Measurements from ENCODE around the gene IGF1R. TPM values are rescaled to one million over a fixed set of nuclear protein-coding genes. Genes with fewer than 3 reads are reported as not detected.

Gene IGF1R
- total and polyA plus RNA-seq, 2 experiments from 2014 or later = 10.8 to 42.9 TPM

- peak; percentile 59 for DNase-seq (ENCODE audit: low spot score)
- 41% methylated on average over 9 of the region's 9 CpGs for WGBS (ENCODE audit: low lambda C conversion rate, missing lambda C conversion rate)
- H3K4me3 ChIP-seq = no peak overlapping the region
- H3K27ac ChIP-seq = peak overlapping the region; percentile 73
- peaks cover 40% of the 10 kb centered on the region for H3K4me1 ChIP-seq (ENCODE audit: insufficient read depth)
- H3K27me3 ChIP-seq = no peaks in the 10 kb centered on the region
- no peaks in the 10 kb centered on the region for H3K9me3 ChIP-seq (ENCODE audit: low read depth)
- no peaks in the 10 kb centered on the region for H3K9me2 ChIP-seq (replicated peaks; ENCODE audit: insufficient read depth)
- no peaks in the 10 kb centered on the region for H3K36me3 ChIP-seq (replicated peaks; ENCODE audit: insufficient read depth, low read depth)
- H3K4me2 ChIP-seq = peak overlapping the region; percentile 56
- no peak overlapping the region for H2AFZ ChIP-seq
- TF ChIP-seq EZH2 (IDR thresholded peaks at IDR 0.05; ENCODE audit: borderline replicate concordance) (no peak), EZH2phosphoT487 (IDR thresholded peaks at IDR 0.05; ENCODE audit: low read depth, severe bottlenecking, unreplicated experiment) (no peak), CTCF (IDR thresholded peaks at IDR 0.05; ENCODE audit: poor library complexity) (no peak)
- H3K79me2 ChIP-seq = peaks cover 74% of the 10 kb centered on the region
- H4K20me1 ChIP-seq (ENCODE audit: insufficient read depth, poor library complexity, severe bottlenecking) = no peaks in the 10 kb centered on the region
These were observed 137.7 kb downstream of the IGF1R start for GRCh38 chr15:98785807-98786621.

GRCh38 chr15:98786717-98787116 is 138.4 kb downstream of the IGF1R start:
- Histone ChIP-seq H3K79me2 (peaks cover 74% of the 10 kb centered on the region), H3K27ac (peak overlapping the region; percentile 73), H3K27me3 (no peaks in the 10 kb centered on the region), H3K4me3 (no peak overlapping the region), H2AFZ (no peak overlapping the region), H3K36me3 (replicated peaks; ENCODE audit: insufficient read depth, low read depth) (no peaks in the 10 kb centered on the region), H4K20me1 (ENCODE audit: insufficient read depth, poor library complexity, severe bottlenecking) (no peaks in the 10 kb centered on the region), H3K4me2 (peak overlapping the region; percentile 56), H3K4me1 (ENCODE audit: insufficient read depth) (peaks cover 45% of the 10 kb centered on the region), H3K9me2 (replicated peaks; ENCODE audit: insufficient read depth) (no peaks in the 10 kb centered on the region), H3K9me3 (ENCODE audit: low read depth) (no peaks in the 10 kb centered on the region)
- DNase-seq (ENCODE audit: low spot score) = no peak
- WGBS (ENCODE audit: low lambda C conversion rate, missing lambda C conversion rate) = 92% methylated on average over 9 of the region's 9 CpGs
- TF ChIP-seq CTCF (IDR thresholded peaks at IDR 0.05; ENCODE audit: poor library complexity) = no peak
- TF ChIP-seq EZH2 (IDR thresholded peaks at IDR 0.05; ENCODE audit: borderline replicate concordance) = no peak
- no peak for TF ChIP-seq EZH2phosphoT487 (IDR thresholded peaks at IDR 0.05; ENCODE audit: low read depth, severe bottlenecking, unreplicated experiment)

- 91% methylated on average over 2 of the region's 2 CpGs for WGBS (ENCODE audit: low lambda C conversion rate, missing lambda C conversion rate)
These were observed 138.9 kb downstream of the IGF1R start for GRCh38 chr15:98787194-98787593.

More at GRCh38 chr15:98787194-98787593, 138.9 kb downstream of the IGF1R start:
- Histone ChIP-seq H3K9me3 (ENCODE audit: low read depth) (no peaks in the 10 kb centered on the region), H2AFZ (no peak overlapping the region), H3K9me2 (replicated peaks; ENCODE audit: insufficient read depth) (no peaks in the 10 kb centered on the region), H4K20me1 (ENCODE audit: insufficient read depth, poor library complexity, severe bottlenecking) (no peaks in the 10 kb centered on the region), H3K27ac (peak overlapping the region; percentile 73), H3K4me2 (no peak overlapping the region), H3K4me3 (no peak overlapping the region), H3K36me3 (replicated peaks; ENCODE audit: insufficient read depth, low read depth) (no peaks in the 10 kb centered on the region), H3K27me3 (no peaks in the 10 kb centered on the region), H3K4me1 (ENCODE audit: insufficient read depth) (peaks cover 50% of the 10 kb centered on the region), H3K79me2 (peaks cover 74% of the 10 kb centered on the region)
- no peak for TF ChIP-seq CTCF (IDR thresholded peaks at IDR 0.05; ENCODE audit: poor library complexity)
- no peak for TF ChIP-seq EZH2phosphoT487 (IDR thresholded peaks at IDR 0.05; ENCODE audit: low read depth, severe bottlenecking, unreplicated experiment)
- no peak for TF ChIP-seq EZH2 (IDR thresholded peaks at IDR 0.05; ENCODE audit: borderline replicate concordance)
- no peak for DNase-seq (ENCODE audit: low spot score)
